SK-N-MC (cell line): ENCODE measurements around the gene SEC22A.

Experiments
- EZH2 ChIP-seq: fragments of 200-600 bp; sonication (generic); IDR thresholded peaks from one replicate; pipeline ENCODE4 v1.6.1; 2017; ENCODE audit warnings: antibody characterized with exemption
- FOXP2 ChIP-seq: optimal IDR thresholded peaks from 2 replicates; pipeline ENCODE3; 2011; ENCODE audit warnings: mild to moderate bottlenecking, moderate library complexity; ENCODE audit not compliant: insufficient read depth; ENCODE audit errors: extremely low read length, control extremely low read depth
- POLR2AphosphoS5 ChIP-seq: IDR thresholded peaks from 2 replicates; pipeline ENCODE4 v1.6.1; 2012; ENCODE audit warnings: mild to moderate bottlenecking, low read depth, low read length, borderline replicate concordance

DNA sequence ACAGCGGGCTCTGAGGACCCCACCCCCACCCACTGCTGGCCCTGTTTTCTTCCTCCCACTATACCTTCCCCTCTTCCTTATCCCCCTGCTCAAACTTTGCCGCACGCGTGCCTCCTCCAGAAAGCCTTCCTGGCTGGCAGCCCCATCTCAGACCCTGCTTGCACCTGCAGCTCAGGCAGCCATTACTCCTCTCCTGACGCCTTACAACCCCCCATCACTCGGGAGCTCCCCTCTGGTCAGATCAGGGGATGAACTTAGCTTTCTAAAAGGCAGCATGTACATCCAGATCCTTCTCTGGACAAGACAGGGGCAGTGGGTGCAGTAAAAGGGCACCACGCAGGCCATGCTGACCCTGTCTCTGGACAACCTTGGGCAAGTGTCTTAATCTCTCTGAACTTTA, 94.5 kb downstream of the SEC22A start:
- TF ChIP-seq EZH2 (no peak), POLR2AphosphoS5 (no peak), FOXP2 (no peak)
